G401.6 (cell line): ENCODE measurements around the gene CLPSL2.
"Not testable (repeated sequence)": the region's sequence is repeated elsewhere in the genome, so short reads cannot be mapped to it uniquely, and the experiment has no call there.

Experiments
- FAIRE-seq: peaks from 2 replicates; lab custom pipeline; 2012; peaks lifted over from hg19 to GRCh38; lab: Jason Lieb, UNC

Gene CLPSL2, protein sequence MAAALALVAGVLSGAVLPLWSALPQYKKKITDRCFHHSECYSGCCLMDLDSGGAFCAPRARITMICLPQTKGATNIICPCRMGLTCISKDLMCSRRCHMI

DNA sequence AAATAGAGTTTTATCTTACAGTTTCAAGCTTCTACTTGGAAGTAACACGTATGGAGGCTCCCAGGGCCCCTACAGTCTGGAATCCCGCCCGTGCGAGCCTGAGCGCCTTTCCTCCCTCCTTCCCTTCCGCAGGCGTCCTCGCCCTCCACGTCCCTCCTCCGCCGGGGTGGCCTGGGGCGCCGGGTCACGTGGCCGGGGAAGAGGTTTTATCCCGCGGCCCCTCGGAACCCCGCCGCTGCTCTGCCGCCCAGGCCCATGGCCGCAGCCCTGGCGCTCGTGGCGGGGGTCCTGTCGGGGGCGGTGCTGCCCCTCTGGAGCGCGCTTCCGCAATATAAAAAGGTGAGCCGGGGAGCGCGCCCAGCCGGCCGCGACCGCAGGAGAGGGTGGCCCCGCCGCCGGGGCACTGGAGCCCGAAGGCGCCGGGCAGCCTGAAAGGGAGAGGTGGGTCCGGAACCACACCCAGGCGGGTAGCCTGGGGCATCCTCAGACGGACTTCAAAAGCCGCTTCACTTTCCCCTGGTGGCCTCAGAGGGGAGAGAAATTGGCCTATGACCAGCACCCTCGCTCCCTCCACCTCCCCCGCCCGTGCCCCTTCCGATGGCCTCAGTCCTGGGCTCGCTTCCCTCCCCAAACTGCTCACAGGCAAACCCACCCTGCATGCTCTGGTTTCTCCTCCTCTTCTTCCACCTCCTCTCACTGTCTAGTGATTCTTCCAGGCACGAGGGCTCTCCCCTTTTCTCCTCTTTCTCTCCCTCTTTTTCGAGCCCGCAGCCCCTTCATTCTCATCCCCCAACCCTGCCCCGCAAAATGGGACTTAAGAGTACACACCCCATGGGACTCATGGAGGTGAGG lies at the start of gene CLPSL2:
Gene CLPSL2, plus strand, starts transcription at position 235 of the 852 bp plus-strand sequence. Its CDS starts 21 bp downstream, at position 256.
- no peak for FAIRE-seq

DNA sequence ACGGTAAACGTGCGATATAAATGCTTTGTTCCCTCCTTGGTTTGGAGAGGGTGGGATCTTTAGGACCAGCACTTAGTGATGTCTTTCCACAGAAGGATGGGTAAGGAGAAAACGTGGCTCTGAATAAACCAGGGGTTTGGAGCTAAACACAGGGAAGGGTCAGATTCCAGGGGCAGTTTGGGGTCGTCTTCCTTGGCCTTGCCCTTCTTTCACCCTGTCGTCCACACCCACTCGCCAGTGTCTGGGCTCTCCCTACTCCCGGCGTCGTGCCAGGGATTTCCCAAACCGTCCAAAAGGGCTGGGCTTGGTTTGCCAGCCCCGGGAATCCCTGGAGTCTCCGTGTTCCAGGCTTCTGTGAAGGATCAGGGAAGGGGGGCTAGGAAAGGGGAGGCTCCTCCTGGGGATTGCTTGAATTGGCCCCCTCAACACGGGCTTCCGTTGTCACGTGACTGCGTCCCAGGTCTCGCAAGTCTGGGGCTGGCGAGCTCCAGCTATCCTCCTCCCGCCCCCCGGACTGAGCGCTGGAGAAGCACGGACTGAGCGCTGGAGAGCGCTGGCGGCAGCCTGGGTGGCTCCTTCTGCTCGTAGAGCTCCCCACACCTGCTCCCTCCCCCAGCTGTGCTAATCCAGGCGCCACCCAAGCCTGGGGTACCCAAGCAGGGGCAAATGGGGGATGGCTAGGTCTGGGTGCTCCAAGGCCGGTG lies 49.0 kb upstream of the CLPSL2 start:
- no peak for FAIRE-seq

DNA sequence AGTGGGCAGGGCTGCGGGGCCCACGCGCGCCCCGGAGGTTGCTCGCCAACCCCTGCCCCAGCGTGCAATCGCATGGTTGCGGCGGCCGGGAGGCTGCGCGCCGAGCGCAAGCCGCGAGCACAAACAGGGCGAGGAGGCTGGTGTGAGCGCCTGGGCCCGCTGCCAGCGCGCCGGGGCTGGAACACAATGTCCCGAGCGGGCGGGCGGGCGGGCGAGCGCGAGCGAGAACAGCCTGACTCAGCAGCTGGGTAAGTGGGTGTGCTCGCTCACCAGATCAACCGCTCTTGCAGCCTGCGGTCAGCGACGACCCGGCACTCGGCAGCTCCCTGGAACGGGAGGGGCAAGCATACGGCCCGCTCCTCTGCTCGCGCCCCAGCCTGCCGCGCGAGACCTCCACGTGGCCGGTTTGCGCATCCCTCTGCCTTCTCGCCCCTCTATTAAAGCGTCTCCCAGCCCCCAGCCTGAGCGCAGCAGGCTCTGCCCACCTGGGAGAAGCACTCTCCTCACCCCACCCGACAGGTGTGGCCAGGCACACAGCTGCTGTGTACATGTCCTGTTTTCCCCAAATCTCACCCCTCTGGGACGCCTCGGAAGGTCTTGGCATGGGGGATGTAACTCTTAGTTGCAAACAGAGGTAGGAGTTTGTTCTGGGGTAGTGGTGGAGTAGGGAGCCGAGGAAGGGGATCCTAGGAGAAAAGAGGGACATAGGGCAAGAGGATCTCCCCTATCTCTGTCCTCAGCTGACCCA lies 48.3 kb upstream of the CLPSL2 start:
- FAIRE-seq, result no peak

DNA sequence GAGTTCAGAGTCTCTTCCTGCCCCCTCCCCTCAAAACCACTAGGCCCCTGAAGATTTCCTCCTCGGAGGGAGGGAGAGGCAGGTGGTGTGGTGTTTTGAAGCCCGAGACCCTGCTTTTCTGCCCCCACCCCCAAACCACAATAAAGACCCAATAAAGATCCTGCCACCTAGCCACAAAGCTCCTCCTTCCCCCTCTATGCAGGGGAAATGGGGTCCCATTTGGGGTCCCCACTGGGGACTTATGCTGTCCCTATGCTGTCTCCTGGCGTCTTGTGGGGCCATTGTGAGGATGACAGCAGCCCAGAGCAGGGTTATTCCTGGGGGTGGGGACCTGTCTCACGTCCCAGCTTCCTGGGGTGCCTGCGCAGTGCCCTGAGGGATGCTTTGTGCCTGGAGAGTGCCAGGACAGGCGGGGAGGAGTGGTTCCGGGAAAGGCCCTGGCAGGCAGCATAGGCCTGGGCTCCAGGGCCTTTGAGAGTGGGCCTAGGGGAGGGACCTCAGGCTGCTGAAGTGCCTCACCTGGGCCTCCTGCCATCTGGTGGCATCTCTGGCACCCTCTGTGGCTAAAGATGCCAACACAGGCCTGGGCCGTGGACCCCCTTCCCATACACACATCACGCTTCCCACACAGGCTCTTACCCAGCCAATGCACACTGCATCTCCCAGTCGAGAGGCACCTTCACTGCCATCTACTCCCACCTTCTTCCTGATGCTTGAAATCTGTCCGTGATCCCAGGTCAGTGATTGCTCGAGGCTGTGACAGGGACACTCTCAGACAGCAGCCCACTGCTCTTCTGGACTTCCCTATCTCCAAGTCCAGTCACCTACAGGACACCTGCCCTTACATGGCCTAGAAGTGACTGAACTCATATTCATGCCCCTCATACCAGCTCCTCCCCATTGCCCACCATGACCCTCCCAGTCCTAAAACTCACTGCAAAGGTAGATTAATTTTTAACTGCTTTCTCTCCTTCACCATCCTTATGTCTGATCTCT lies 47.4 kb upstream of the CLPSL2 start:
- FAIRE-seq, result no peak

DNA sequence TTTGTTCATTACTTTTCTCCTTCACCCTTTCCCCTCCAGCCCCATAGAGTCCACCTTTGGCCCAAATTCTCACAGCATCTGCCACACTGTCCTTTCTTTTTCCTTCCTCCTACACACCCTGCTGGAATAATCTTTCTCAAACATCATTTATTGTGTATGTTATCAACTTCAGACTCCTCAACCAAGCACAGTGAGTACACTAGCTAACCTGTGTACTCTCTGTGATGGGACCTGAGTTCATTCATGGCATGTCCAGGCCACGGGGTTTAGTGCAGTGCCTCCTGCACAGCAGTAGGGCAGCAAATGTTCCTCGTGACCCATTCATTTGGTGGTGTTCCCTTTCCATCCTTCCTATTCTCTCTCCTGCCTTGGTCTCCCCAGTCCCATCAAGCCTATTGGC lies 46.7 kb upstream of the CLPSL2 start:
- no peak for FAIRE-seq

DNA sequence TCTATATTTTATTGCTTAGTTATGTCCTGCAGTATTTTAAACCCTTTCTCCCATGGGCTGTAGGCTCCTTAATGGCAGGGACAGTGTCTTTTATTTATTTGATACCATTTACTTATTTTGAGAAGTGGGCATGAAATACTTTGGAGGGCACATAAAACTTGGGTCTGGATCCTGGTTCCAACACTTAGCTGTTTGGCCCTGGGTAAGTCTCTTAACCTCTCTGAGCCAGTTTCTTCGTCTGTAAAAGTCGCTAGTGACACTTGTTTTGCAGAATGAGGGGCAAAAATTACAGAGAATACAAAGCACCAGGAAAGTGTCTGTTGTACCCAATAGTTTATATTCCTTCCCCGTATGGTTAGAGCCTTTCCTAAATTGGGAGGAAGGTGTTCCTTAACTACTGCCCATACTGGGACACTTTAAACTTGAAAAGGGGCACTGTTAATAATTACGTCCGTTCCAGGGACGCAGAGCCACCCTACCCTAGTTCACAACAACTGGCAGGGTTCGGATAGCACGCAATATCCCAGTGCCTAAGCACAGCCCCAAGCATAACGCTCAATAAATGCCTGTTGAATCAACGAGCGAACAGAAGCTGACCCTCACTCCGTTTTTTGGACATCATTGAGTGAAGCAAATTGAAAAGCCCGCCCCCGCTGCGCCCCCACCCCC lies 45.5 kb upstream of the CLPSL2 start:
- no peak for FAIRE-seq

DNA sequence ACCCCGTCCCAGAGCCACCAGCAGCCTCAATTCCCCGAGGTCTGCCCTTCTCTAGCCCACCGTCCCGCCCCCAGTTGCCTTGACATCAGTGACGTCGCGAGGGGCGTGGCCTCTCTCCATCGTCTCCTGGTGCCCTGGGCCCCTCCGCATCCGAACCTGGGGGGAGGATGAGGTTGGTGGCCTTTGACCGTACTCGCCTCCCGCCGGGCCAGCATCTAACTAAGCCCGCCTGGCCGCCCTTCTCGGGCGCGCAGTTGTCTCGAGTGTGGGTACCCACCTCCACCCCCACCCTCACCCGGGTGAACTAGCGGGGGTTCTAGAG lies 45.0 kb upstream of the CLPSL2 start:
- no peak for FAIRE-seq

DNA sequence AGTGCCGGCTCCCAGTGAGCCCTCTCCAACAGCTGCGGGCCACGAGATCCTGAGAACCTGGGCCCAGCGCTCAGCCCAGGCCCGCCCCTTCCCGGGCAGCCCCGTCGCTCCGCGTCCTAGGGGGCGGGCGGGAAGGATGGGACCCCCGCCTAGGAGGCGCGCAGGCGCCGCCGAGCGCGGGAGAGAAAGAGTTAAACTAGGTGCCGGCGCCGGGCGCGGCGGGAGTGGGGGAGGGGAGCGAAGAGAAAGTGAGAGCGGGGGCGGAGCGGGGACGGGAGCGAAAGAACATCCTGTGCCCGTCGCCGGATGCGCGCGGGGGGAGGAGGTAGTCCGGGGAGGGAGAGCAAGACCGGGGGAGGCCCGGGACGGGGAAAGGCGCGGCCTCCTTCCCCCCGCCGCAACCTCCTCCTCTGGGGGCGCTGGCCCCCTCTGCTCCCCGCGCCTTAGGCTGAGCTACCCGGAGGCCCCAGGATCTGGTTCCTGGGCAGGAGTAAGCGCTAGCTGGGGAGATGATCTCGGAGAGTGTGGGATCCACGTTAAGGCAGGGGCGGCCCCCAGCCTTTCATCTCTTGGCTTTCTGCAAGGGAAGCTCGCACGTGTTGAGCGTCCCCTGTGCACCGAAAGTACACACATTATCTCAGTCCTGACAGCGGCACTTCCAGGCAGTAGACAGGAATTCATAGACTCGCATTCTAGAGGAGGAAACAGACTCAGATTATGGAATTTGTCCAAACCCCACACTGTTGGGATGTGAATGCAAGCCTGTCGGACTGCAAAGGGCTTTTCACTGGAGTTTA lies 44.5 kb upstream of the CLPSL2 start:
- no peak for FAIRE-seq

DNA sequence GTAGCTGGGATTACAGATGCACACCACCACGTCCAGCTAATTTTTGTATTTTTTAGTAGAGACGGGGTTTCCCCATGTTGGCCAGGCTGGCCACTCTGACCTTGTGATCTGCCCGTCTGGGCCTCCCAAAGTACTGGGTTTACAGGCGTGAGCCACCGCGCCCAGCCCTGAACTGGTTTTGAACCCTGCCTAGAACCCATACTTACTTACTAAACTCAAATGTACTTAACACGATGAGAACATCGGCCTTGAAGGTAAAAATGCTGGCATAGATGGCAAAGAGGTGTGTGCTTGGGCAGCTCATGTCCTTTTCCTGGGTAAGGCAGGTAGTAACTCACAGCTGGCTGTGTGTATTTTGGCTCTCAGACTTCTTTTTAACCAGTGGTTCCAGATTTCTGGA lies 42.8 kb upstream of the CLPSL2 start:
- no peak for FAIRE-seq

DNA sequence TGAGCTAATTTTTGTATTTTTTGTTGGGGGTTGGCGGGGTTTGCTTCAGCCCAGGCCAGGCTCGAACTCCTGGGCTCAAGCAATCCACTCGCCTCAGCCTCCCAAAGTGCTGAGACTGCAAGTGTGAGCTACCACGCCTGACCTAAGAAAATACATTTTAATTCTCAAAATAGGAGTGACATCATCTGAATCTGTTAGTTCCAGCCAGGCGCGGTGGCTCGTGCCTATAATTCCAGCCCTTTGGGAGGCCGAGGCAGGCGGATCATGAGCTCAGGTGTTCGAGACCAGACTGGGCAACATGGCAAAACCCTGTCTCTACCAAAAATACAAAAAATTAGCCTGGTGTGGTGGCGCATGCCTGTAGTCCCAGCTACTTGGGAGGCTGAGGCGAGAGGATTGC lies 42.1 kb upstream of the CLPSL2 start:
- not testable (repeated sequence) for FAIRE-seq

DNA sequence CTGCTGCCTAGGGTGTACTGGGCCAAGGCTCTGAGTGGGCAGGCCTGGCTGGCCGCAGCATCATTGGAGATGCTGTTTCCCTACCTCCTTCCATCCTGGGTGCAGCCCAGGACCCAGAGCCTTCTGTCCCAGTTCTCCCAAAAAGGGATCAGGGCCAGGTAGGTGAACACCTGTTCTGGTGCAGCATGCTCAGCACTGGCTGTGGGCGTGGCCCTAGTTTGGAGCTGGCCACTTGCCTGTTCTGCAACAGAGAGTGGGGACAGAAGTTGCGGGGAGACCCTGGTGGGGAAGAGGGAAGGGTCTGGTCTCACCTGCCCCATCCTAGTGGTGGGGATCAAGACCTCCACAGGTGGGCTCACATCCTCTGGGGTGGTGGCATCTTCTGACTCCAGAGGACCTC lies 40.9 kb upstream of the CLPSL2 start:
- FAIRE-seq, result no peak

DNA sequence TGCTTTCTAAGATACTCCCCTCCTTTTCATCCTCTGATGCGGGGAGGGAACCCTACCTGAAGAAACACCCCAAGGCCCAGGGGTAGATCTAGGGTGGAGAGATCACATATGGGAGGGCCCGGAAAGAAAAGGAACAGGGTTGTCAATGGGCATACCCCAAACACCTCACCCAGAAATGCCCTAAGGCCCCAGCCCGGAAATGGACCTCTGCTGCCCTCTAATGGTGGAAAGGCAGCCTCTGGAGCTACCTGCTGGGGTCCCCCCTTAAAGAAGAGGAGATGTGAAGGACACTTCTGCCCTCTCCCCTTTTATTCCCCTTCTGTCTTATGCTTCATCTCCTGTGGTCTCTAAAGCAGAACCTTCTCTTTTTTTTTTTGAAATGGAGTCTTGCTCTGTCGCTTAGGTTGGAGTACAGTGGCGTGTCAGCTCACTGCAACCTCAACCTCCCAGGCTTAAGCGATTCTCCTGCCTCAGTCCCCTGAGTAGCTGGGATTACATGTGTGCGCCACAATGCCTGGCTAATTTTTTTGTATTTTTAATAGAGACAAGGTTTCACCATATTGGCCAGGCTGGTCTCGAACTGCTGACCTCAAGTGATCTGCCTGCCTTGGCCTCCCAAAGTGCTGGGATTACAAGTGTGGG lies 40.0 kb upstream of the CLPSL2 start:
- FAIRE-seq, result no peak

DNA sequence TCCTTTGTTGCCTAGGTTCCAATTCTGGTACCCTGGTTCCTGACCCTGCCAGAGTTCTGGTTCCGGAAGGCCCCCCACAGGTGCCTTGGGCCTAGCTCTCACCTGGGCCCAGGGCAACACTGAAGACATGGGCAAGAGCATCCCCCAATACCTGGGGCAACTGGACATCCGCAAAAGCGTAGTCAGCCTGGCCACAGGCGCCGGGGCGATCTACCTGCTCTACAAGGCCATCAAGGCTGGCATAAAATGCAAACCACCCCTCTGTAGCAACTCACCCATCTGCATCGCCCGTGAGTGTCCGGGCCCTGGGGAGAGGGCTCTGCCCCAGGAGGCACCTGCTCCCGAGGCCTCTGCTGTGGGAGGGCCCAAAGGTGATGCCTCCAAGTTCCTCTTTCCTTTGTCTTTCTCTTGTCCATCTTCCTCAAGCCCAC lies 39.4 kb upstream of the CLPSL2 start, which contains the start of gene ARMC12:
Gene ARMC12, plus strand, starts transcription at position 51 of the 431 bp plus-strand sequence. Its CDS starts 77 bp downstream, at position 128.
- FAIRE-seq, result no peak

DNA sequence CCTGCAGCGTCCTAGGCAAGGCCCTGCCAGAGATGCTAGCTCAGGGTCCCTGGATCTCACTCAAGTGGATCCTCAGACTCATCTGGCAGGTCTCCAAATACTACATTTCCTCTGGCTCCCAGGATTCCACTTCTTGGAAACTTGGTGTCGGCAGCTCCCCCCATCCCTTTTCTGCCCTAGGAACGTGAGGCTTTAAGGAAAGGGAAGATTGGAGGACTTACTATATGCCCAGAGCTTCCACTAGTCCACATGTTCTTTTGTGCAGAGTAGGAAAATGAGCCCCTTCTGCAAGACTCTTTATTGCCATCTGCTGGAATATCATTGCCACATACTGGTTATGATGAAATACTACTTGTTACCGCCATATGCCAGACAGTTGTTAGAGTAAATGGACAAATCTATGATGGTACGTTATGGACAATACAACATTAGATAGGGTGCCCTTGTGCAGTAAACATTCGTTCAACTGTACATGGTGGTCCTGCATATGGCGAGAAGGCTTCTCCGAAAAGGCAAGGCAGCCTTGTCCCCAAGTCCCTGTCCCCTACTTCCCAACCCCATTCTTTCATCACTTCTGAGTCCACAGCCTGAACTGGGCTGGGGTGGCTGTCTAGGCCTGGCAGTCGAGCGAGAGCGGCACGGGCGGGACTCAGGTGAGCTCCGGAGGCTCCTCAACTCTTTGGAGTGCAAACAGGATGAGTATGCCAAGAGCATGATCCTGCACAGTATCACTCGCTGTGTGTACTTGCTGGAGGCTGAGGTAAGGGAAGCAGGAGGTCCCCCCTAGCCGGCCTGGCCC lies 38.8 kb upstream of the CLPSL2 start:
- peak; percentile 88 for FAIRE-seq

DNA sequence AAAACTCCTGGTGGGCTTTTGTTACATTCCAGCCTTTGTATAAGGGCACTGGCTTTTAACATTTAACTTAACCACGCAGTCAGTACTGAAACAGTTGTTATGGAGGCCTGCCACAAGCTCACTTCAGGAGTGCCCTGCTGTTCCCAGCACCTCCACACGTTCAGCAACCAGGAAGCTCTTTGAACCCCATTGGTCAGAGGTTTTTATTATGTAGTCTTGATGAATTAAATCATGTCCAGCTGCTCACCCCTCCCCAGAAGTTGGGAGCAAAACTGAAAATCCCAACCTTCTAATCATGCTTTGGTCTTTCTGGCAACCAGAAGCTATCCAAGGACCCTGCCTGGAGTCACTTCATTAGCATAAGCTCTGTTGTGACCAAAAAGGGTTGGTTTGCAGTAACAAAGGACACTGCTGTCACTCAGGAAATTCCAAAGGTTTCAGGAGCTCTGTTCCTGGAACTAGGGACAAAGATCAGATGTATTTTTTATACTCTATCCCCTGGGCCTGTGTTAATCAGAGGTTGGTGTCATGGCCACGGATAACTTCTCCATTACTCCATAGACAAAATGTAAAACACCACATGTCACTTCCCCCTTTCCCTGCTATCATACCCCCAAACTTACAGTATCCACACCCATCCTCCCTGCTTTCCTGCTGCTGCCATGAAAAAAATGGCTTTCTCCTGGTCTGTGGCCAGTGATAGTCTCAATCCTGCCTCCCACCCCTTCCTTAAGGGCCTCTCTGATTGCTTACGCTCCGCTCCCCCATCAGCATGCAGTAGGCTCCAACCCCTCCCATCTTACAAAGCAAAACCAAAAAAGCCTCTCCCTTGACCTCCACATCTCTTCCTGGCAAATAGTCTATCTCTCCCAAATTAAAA lies 36.5 kb upstream of the CLPSL2 start:
- FAIRE-seq, result no peak

DNA sequence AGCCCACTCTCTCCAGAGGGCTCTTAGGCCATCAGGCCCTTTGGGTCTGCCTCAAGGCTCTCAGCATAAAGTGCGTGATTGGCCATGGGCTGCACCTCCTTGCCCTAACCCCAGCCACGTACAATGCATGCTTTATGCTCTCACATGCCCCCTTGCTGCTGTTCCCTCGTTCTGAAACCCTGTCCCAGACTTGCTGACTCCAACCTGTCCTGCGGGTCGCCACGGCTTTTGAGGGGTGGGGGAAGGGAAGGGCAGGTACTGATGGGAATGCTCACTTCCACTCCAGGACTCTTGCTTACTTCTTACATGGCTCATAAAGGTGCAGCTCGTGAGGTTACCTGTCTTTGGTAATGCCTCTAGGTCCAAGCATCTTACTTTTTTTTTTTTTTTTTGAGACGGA lies 33.6 kb upstream of the CLPSL2 start:
- no peak for FAIRE-seq

DNA sequence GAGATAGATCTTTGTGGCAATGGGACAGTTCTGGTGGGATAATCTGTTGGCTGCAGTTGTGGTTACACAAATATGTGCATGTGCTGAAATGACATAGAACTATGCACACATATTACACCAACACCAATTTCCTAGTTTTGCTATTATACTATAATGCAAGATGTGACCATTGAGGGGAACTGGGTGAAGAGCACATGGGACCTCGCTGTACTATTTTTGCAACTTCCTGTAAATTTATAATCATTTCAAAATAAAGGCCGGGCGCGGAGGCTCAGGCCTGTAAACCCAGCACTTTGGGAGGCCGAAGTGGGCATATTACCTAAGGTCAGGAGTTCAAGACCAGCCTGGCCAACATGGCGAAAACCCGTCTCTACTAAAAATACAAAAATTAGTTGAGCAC lies 30.9 kb upstream of the CLPSL2 start:
- FAIRE-seq, result no peak

DNA sequence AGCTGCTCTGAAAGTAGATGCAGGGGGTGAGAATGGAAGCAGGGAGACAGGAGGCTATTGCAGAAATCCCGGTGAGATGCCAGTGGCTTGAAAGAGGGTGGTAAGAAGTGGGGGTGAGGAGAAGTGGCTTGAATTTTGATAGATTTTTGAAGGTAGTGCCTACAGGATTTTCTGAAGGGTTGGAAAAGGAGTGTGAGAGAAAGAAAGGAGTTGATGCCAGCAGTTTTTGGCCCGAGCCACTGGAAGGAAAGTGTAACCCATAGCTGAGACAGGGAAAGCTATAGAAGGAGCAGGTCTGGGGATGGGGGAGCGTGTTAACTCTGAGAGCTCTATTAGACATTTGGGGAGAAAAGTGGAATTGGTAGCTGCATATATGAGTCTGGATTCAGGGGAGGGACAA lies 29.9 kb upstream of the CLPSL2 start:
- FAIRE-seq, result no peak
